IMR-90 (cell line): ENCODE measurements around the gene RASSF6.

Source experiments
- BHLHE40 ChIP-seq: fragments of 150-350 bp; IDR thresholded peaks from 2 replicates; pipeline ENCODE4 v1.6.1; 2016; ENCODE audit warnings: mild to moderate bottlenecking, low read depth, low read length
- CEBPB ChIP-seq: IDR thresholded peaks from 2 replicates; pipeline ENCODE4 v1.6.1; 2012; ENCODE audit warnings: low read depth, low read length, improper control_type of control experiment
- CTCF ChIP-seq: conservative IDR thresholded peaks from 2 replicates; pipeline ENCODE4 v1.5.1; 2012; ENCODE audit warnings: mild to moderate bottlenecking, low read depth, low read length, improper control_type of control experiment
- ELK1 ChIP-seq: fragments of 150-350 bp; IDR thresholded peaks from 2 replicates; pipeline ENCODE4 v1.6.1; 2016; ENCODE audit warnings: low read depth, mild to moderate bottlenecking, low read length, moderate library complexity, borderline replicate concordance
- POLR2A ChIP-seq: IDR thresholded peaks from 2 replicates; pipeline ENCODE4 v1.6.1; 2012; ENCODE audit warnings: mild to moderate bottlenecking, low read depth, low read length
- RAD21 ChIP-seq: IDR thresholded peaks from 2 replicates; pipeline ENCODE4 v1.6.1; 2012; ENCODE audit warnings: low read length, improper control_type of control experiment
- RFX5 ChIP-seq: IDR thresholded peaks from 2 replicates; pipeline ENCODE4 v1.8.0; 2012; ENCODE audit warnings: low read depth, mild to moderate bottlenecking, low read length, moderate library complexity
- SMC3 ChIP-seq: fragments of 150-350 bp; IDR thresholded peaks from 2 replicates; pipeline ENCODE4 v1.6.1; 2016; ENCODE audit warnings: low read depth, mild to moderate bottlenecking, antibody characterized with exemption, low read length, moderate library complexity
- USF2 ChIP-seq: fragments of 150-350 bp; IDR thresholded peaks from 2 replicates; pipeline ENCODE4 v1.6.1; 2017; ENCODE audit warnings: mild to moderate bottlenecking, antibody characterized with exemption, low read length, low read depth

GRCh38 chr4:73653695-73654106, 33.5 kb upstream of the RASSF6 start:
- TF ChIP-seq RFX5 (no peak), CTCF (peak; percentile 76), SMC3 (peak; percentile 79), BHLHE40 (no peak), USF2 (no peak), POLR2A (no peak), RAD21 (peak; percentile 90), ELK1 (no peak), CEBPB (peak; percentile 36; the same call in 1 of the 2 replicates)
